ENCODE data around the gene TEAD1. TPM values are rescaled to one million over a fixed set of nuclear protein-coding genes. Genes with fewer than 3 reads are reported as not detected.

TEAD1 gene
- total RNA-seq, 1 donor: 176 TPM

DNA sequence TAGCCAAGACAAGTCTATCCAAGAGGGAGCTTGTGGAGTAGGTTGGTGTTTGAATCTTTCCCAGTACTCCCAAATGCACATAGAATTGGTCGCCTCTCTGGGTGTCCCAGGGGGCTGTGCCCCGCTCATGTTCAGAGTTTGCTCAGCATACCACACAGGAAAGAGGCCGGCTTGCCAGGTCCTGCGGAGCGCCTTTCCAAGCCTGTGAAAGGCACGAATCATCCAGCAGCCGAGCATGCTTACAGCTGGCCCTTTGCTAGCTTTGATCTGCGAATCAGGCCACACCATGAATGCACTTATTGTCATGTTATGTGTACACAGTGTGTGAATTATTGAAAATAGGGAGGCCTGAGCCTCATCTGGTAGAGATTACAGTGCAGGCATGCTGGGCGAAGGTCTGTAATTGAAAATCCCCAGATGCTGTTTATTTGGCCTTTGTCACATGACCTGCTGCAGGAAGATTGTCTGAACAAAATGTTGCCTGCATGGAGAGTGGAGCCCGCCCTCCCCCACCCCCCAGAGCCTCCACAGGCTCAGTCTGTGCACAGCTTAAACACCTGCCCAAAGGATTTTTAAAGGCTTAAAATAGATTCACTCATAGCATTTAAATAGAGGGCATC is 171.6 kb downstream of the TEAD1 start:
- peak overlapping the region; percentile 23 for H3K27ac ChIP-seq (ENCODE audit: low read depth, low read length)

DNA sequence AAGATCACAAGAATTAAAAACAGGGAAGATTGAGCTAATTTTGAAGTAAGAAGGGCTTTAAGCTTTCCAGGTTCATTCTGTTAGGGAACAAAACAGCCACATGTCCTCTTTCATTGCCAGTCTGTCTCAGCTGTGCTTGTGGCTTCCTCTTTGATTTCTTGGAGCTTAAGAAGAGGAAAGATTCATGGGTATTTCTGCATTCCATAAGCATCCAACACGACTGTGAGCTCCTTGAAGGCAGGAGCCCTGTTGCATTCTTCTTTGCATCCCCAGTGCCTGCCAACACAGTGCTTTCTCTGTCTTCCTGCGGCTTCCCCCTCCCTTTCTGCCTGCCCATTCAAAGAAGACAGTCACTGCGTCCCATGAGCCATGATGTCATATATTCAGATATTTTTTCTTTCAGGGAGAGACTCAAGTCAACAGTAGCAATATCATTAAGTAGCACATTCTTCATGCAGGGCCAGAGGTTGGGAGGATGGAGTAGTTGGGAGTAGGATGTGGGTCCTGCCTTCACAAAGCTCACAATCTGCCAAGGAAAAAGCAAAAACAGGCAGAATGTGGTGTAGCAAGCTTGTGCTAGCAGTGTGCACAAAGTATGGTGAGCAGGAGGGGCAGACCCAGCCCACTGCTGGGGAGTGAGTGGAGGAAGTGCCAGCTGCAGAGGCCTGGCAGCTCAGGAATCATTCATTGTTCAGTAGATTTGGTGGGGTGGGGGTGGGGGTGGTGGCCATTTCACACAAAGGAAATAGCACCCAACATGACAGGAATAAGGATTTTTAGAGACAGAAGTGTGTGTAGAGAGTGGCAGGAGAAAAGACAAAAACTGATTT is 172.8 kb downstream of the TEAD1 start:
- H4K20me1 ChIP-seq (ENCODE audit: insufficient read depth, low read length): peaks cover 69% of the 10 kb centered on the region
- H3K79me2 ChIP-seq (ENCODE audit: insufficient read depth, low read length): peaks cover 97% of the 10 kb centered on the region
- no peaks in the 10 kb centered on the region for H3K36me3 ChIP-seq (ENCODE audit: insufficient read depth, low read length)
- no peaks in the 10 kb centered on the region for H3K9me3 ChIP-seq (ENCODE audit: low read depth, low read length)
- no peak for DNase-seq (ENCODE audit: insufficient read length, low spot score, missing footprints)
- no peak overlapping the region for H3K27ac ChIP-seq (ENCODE audit: low read depth, low read length)
- no peak overlapping the region for H3K4me2 ChIP-seq (ENCODE audit: insufficient read depth, low read length)
- no peak overlapping the region for H3K4me3 ChIP-seq (ENCODE audit: insufficient read depth, low read length)
- no peak overlapping the region for H2AFZ ChIP-seq (ENCODE audit: low read length)
- H3K27me3 ChIP-seq (ENCODE audit: insufficient read depth, low read length): no peaks in the 10 kb centered on the region
- H3K4me1 ChIP-seq (ENCODE audit: insufficient read depth, low read length): peaks cover 25% of the 10 kb centered on the region
- TF ChIP-seq, protein P1, sequence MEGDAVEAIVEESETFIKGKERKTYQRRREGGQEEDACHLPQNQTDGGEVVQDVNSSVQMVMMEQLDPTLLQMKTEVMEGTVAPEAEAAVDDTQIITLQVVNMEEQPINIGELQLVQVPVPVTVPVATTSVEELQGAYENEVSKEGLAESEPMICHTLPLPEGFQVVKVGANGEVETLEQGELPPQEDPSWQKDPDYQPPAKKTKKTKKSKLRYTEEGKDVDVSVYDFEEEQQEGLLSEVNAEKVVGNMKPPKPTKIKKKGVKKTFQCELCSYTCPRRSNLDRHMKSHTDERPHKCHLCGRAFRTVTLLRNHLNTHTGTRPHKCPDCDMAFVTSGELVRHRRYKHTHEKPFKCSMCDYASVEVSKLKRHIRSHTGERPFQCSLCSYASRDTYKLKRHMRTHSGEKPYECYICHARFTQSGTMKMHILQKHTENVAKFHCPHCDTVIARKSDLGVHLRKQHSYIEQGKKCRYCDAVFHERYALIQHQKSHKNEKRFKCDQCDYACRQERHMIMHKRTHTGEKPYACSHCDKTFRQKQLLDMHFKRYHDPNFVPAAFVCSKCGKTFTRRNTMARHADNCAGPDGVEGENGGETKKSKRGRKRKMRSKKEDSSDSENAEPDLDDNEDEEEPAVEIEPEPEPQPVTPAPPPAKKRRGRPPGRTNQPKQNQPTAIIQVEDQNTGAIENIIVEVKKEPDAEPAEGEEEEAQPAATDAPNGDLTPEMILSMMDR (IDR thresholded peaks at IDR 0.05; ENCODE audit: extremely low read depth, low read depth, low read length): no peak

More for the DNA sequence above, 171.6 kb downstream of the TEAD1 start:
- H2AFZ ChIP-seq (ENCODE audit: low read length): no peak overlapping the region
- no peaks in the 10 kb centered on the region for H3K36me3 ChIP-seq (ENCODE audit: insufficient read depth, low read length)
- H4K20me1 ChIP-seq (ENCODE audit: insufficient read depth, low read length): peaks cover 70% of the 10 kb centered on the region
- no peaks in the 10 kb centered on the region for H3K27me3 ChIP-seq (ENCODE audit: insufficient read depth, low read length)
- H3K9me3 ChIP-seq (ENCODE audit: low read depth, low read length): no peaks in the 10 kb centered on the region
- H3K4me3 ChIP-seq (ENCODE audit: insufficient read depth, low read length): no peak overlapping the region
- TF ChIP-seq, protein P1 (IDR thresholded peaks at IDR 0.05; ENCODE audit: extremely low read depth, low read depth, low read length): no peak
- H3K4me2 ChIP-seq (ENCODE audit: insufficient read depth, low read length): no peak overlapping the region
- peaks cover 37% of the 10 kb centered on the region for H3K4me1 ChIP-seq (ENCODE audit: insufficient read depth, low read length)
- no peak for DNase-seq (ENCODE audit: insufficient read length, low spot score, missing footprints)
- H3K79me2 ChIP-seq (ENCODE audit: insufficient read depth, low read length): peaks cover 99% of the 10 kb centered on the region

DNA sequence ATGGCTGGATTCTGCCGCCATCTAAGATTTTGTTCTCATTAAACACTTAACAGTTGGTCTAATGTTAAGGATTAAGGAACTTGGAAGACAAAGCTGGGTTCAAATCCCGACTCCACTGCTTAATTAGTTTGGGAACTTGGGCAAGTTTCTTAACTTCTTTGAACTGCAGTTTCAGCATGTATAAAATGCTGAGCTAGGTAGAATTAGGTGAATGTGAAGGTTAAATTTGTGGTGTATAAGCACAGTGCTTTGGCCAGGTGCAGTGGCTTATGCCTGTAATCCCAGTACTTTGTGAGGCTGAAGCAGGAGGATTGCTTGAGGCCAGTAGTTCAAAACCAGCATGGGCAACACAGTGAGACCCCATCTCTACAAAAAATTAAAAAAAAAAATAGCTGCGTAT is 174.2 kb downstream of the TEAD1 start:
- H2AFZ ChIP-seq (ENCODE audit: low read length): no peak overlapping the region
- peaks cover 96% of the 10 kb centered on the region for H3K79me2 ChIP-seq (ENCODE audit: insufficient read depth, low read length)
- no peak overlapping the region for H3K27ac ChIP-seq (ENCODE audit: low read depth, low read length)
- H3K4me3 ChIP-seq (ENCODE audit: insufficient read depth, low read length): no peak overlapping the region
- no peak overlapping the region for H3K4me2 ChIP-seq (ENCODE audit: insufficient read depth, low read length)
- no peaks in the 10 kb centered on the region for H3K27me3 ChIP-seq (ENCODE audit: insufficient read depth, low read length)
- TF ChIP-seq, protein P1 (IDR thresholded peaks at IDR 0.05; ENCODE audit: extremely low read depth, low read depth, low read length): no peak
- no peak for DNase-seq (ENCODE audit: insufficient read length, low spot score, missing footprints)
- peaks cover 65% of the 10 kb centered on the region for H4K20me1 ChIP-seq (ENCODE audit: insufficient read depth, low read length)
- H3K9me3 ChIP-seq (ENCODE audit: low read depth, low read length): no peaks in the 10 kb centered on the region
- no peaks in the 10 kb centered on the region for H3K36me3 ChIP-seq (ENCODE audit: insufficient read depth, low read length)
- H3K4me1 ChIP-seq (ENCODE audit: insufficient read depth, low read length): peaks cover 18% of the 10 kb centered on the region

DNA sequence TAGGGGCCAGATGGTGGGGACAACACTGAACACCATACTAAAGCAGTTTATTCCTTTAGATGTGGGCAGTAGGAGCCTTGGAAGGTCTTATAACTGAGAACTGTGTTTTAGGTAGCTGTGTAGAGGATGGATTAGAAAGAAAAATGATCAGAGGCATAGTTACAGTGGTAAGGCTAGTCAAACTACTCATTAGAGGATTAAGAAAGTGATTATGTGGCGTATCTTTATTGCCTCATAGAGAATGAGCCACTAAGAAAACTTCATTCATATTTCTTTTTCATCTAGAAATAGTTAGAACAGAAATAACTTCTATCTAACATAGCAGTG is 179.1 kb downstream of the TEAD1 start:
- Histone ChIP-seq H4K20me1 (ENCODE audit: insufficient read depth, low read length) (peaks cover 55% of the 10 kb centered on the region), H3K4me3 (ENCODE audit: insufficient read depth, low read length) (no peak overlapping the region), H3K4me1 (ENCODE audit: insufficient read depth, low read length) (peaks cover 10% of the 10 kb centered on the region), H3K79me2 (ENCODE audit: insufficient read depth, low read length) (peaks cover 95% of the 10 kb centered on the region), H3K4me2 (ENCODE audit: insufficient read depth, low read length) (no peak overlapping the region), H3K36me3 (ENCODE audit: insufficient read depth, low read length) (no peaks in the 10 kb centered on the region), H3K9me3 (ENCODE audit: low read depth, low read length) (no peaks in the 10 kb centered on the region), H2AFZ (ENCODE audit: low read length) (no peak overlapping the region), H3K27me3 (ENCODE audit: insufficient read depth, low read length) (no peaks in the 10 kb centered on the region), H3K27ac (ENCODE audit: low read depth, low read length) (no peak overlapping the region)
- DNase-seq (ENCODE audit: insufficient read length, low spot score, missing footprints): no peak
- TF ChIP-seq, protein P1 (IDR thresholded peaks at IDR 0.05; ENCODE audit: extremely low read depth, low read depth, low read length): no peak
